ENCODE measurements around the gene NHEJ1. TPM values are rescaled to one million over a fixed set of nuclear protein-coding genes. Genes with fewer than 3 reads are reported as not detected.

The NHEJ1 gene
- total RNA-seq, 2 experiments from 2014 or later: 12.7 to 14.3 TPM

DNA sequence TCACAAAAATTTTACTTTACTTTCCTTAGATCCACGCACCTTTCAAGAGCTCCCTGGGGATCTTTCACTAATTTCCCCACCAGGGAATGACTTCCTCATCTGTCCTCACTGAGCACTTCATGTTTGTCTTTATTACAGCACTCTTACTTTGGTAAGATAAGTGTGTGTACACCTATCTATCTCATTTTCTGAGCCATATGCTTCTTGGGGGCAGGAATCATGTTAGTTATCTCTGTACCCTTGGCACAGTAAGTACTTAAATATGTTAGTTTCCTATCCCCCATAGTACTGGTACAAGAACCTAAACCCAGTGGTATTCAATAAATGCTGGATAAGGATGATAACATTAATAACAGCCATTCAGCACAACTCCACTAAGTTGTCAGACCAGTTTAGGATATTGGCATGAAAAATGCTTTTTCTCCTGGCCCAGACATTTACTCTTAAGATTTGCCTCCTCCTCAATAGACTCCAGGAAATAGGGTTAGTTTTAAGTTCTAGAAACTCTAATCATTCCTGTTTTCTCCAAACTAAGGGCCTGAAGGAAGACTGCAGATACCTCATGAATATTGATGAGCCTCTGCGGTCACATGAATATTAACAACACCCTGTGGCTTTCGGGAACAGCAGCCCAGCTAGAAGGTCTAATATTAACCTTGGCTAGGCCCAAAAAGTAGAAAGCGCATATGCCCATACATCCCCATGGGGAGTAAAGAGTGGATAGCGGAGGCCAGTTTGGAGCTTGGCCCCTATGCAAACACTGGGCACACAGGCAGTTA, 38.2 kb downstream of the NHEJ1 start:
- TF ChIP-seq EZH2phosphoT487 (IDR thresholded peaks at IDR 0.05; ENCODE audit: borderline replicate concordance, low read depth, low read length) (no peak), CTCF (conservative IDR thresholded peaks at IDR 0.05; ENCODE audit: low read length) (no peak)
- H3K4me3 ChIP-seq (ENCODE audit: low read depth, low read length, poor library complexity, severe bottlenecking): no peak overlapping the region
- intact Hi-C loops (cut with micrococcal nuclease; ENCODE audit: unreplicated experiment): no loop called here
- no TSS peak for BruUV-seq (replicated peaks)
- ChIA-PET POLR2A (interaction anchor here (0.7 to 0.8 kb wide), 2 partner anchors 13 to 128 kb away, joined by 3 read pairs; no protein-coding TSS in a partner anchor), CTCF (ENCODE audit: unreplicated experiment) (interaction anchor here (0.8 to 1.6 kb wide), 3 partner anchors 11 to 64 kb away, joined by 3 to 5 read pairs (median 3); no protein-coding TSS in a partner anchor)
- no peak overlapping the region for H3K27ac ChIP-seq (ENCODE audit: low read depth, low read length, poor library complexity, severe bottlenecking)
- H3K4me1 ChIP-seq (ENCODE audit: insufficient read depth, low read length, poor library complexity, severe bottlenecking): no peaks in the 10 kb centered on the region
- no peaks in the 10 kb centered on the region for H3K9me3 ChIP-seq (ENCODE audit: low read length)
- no peaks in the 10 kb centered on the region for H4K20me1 ChIP-seq (ENCODE audit: insufficient read depth, low read length)
- no peak overlapping the region for H2AFZ ChIP-seq (ENCODE audit: low read length)
- no peak for DNase-seq (ENCODE audit: low spot score)
- no peak overlapping the region for H3K4me2 ChIP-seq (ENCODE audit: low read length)
- no peaks in the 10 kb centered on the region for H3K79me2 ChIP-seq (ENCODE audit: insufficient read depth, low read depth, low read length)
- no peaks in the 10 kb centered on the region for H3K36me3 ChIP-seq (ENCODE audit: insufficient read depth, low read length)
- no peaks in the 10 kb centered on the region for H3K9me2 ChIP-seq (ENCODE audit: insufficient read depth, low read length)

DNA sequence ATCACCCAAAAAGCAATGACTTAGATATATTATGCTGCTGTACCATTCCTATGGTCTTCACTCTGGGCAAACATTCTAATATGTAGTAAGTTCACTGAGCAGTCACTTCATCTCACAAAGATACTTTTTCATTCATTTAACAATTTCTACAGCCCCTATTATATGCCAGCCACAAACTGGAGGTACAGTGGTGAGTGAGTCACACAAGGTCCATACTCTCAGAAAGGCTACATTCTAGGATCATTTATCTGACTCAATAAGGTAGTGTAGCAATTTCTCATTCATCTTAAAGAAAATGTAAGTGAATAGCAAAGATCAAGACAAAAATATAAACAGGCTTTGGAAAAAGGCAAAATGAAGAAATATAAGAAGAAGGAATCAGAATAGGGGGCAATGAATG, 40.5 kb downstream of the NHEJ1 start:
- H3K4me3 ChIP-seq (ENCODE audit: low read depth, low read length, poor library complexity, severe bottlenecking): no peak overlapping the region
- no peak overlapping the region for H3K27ac ChIP-seq (ENCODE audit: low read depth, low read length, poor library complexity, severe bottlenecking)
- H2AFZ ChIP-seq (ENCODE audit: low read length): no peak overlapping the region
- H3K36me3 ChIP-seq (ENCODE audit: insufficient read depth, low read length): no peaks in the 10 kb centered on the region
- CTCF ChIA-PET (ENCODE audit: unreplicated experiment): interaction anchor here (0.5 to 0.8 kb wide), 4 partner anchors 10 to 203 kb away, joined by 3 to 7 read pairs (median 3); no protein-coding TSS in a partner anchor
- no peaks in the 10 kb centered on the region for H3K4me1 ChIP-seq (ENCODE audit: insufficient read depth, low read length, poor library complexity, severe bottlenecking)
- no TSS peak for BruUV-seq (replicated peaks)
- H3K4me2 ChIP-seq (ENCODE audit: low read length): no peak overlapping the region
- DNase-seq (ENCODE audit: low spot score): no peak
- no peaks in the 10 kb centered on the region for H3K9me2 ChIP-seq (ENCODE audit: insufficient read depth, low read length)
- H4K20me1 ChIP-seq (ENCODE audit: insufficient read depth, low read length): no peaks in the 10 kb centered on the region
- TF ChIP-seq CTCF (conservative IDR thresholded peaks at IDR 0.05; ENCODE audit: low read length): no peak
- no peak for TF ChIP-seq EZH2phosphoT487 (IDR thresholded peaks at IDR 0.05; ENCODE audit: borderline replicate concordance, low read depth, low read length)
- POLR2A ChIA-PET: interaction anchor here (0.8 kb wide), 1 partner anchor 60 kb away, joined by 3 read pairs; no protein-coding TSS in a partner anchor
- no peaks in the 10 kb centered on the region for H3K9me3 ChIP-seq (ENCODE audit: low read length)
- H3K79me2 ChIP-seq (ENCODE audit: insufficient read depth, low read depth, low read length): no peaks in the 10 kb centered on the region
- intact Hi-C loops (cut with micrococcal nuclease; ENCODE audit: unreplicated experiment): no loop called here
